Astrocyte (in vitro differentiated cells and primary cell): ENCODE measurements around the gene DNER.

Experiments
- CTCF ChIP-seq: IDR thresholded peaks from 2 replicates; pipeline ENCODE4 v1.5.1; 2011; ENCODE audit warnings: low read depth, mild to moderate bottlenecking, inconsistent platforms, low read length, moderate library complexity; ENCODE audit not compliant: insufficient read depth
- EZH2 ChIP-seq: IDR thresholded peaks from 2 replicates; pipeline ENCODE4 v1.6.1; 2012; ENCODE audit warnings: mild to moderate bottlenecking, low read length, inconsistent platforms; ENCODE audit not compliant: insufficient read depth

GRCh38 chr2:229344151-229344551 lies 370.2 kb downstream of the DNER start:
- TF ChIP-seq CTCF (no peak), EZH2 (no peak)
